Endothelial cell of umbilical vein (primary cell): ENCODE results near the gene PPP4C.

Experiments used
- EZH2 ChIP-seq: IDR thresholded peaks from 2 replicates; pipeline ENCODE4 v1.6.1; 2012; ENCODE audit warnings: borderline replicate concordance, low read depth, mild to moderate bottlenecking, moderate library complexity, low read length, inconsistent platforms; ENCODE audit not compliant: severe bottlenecking
- FOS ChIP-seq: IDR thresholded peaks from 2 replicates; pipeline ENCODE4 v1.6.1; 2011; ENCODE audit warnings: mild to moderate bottlenecking, low read length, moderate library complexity, borderline replicate concordance; ENCODE audit not compliant: insufficient read depth
- POLR2A ChIP-seq: IDR thresholded peaks from 2 replicates; pipeline ENCODE4 v1.6.1; 2012; ENCODE audit warnings: low read depth, mild to moderate bottlenecking, control low read depth, low read length
- POLR2AphosphoS5 ChIP-seq: IDR thresholded peaks from 2 replicates; pipeline ENCODE4 v1.6.1; 2012; ENCODE audit warnings: low read depth, mild to moderate bottlenecking, control low read depth, low read length, moderate library complexity; ENCODE audit not compliant: insufficient read depth
- TF ChIP-seq, protein P1 (sequence below), 2 donors: IDR thresholded peaks; 1 replicate in 1 of 2; 2 replicates in 1 of 2; pipeline ENCODE4 v1.5.1; 2011; ENCODE audit warnings: low read length in 2 of 2, mild to moderate bottlenecking in 2 of 2, moderate library complexity in 2 of 2, control low read depth in 1 of 2, inconsistent platforms in 1 of 2, low read depth in 1 of 2; ENCODE audit not compliant: insufficient read depth in 1 of 2; ENCODE audit errors: extremely low read depth in 1 of 2

DNA sequence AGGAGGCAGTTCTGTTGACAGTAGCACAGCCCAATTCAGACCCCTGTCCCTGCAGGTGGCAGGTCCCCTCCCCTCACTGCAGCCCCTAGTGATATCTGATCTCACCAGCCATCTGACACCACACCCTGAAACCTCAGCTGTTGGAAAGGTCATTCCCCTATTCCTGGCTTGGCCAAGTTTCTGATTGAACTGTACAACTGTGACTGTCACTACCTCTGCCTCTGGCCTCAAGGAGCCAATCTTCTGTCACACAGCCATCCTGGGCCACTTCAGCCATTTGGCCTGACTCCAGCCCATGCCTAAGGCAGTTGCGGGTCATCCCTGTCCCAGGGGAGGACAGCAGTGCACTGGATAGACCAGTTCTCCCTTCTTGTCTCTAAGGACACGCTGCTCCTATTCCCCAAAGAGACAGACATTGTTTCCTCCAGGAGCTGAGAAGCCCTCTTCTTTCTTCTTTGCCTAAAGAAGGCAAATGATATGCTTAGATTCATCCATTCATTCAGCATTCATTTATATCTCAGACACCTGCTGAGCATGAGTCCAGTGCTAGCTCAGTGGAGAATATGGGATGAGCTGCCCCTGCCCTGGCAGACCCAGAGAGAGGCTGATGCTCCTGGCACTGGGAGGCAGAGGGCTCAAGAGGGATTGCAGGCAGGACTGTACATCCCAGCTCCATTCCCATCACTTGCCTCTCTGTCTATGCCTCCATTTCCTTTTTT lies 14.8 kb upstream of the PPP4C start:
- no peak for TF ChIP-seq EZH2
- TF ChIP-seq, protein P1, sequence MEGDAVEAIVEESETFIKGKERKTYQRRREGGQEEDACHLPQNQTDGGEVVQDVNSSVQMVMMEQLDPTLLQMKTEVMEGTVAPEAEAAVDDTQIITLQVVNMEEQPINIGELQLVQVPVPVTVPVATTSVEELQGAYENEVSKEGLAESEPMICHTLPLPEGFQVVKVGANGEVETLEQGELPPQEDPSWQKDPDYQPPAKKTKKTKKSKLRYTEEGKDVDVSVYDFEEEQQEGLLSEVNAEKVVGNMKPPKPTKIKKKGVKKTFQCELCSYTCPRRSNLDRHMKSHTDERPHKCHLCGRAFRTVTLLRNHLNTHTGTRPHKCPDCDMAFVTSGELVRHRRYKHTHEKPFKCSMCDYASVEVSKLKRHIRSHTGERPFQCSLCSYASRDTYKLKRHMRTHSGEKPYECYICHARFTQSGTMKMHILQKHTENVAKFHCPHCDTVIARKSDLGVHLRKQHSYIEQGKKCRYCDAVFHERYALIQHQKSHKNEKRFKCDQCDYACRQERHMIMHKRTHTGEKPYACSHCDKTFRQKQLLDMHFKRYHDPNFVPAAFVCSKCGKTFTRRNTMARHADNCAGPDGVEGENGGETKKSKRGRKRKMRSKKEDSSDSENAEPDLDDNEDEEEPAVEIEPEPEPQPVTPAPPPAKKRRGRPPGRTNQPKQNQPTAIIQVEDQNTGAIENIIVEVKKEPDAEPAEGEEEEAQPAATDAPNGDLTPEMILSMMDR (IDR thresholded peaks at IDR 0.05; ENCODE audit: extremely low read depth in 1 of 2, insufficient read depth in 1 of 2, low read depth in 1 of 2, low read length in 2 of 2) = no peak
- no peak for TF ChIP-seq POLR2A
- TF ChIP-seq POLR2AphosphoS5 = no peak
- TF ChIP-seq FOS = no peak
